ENCODE results near the gene HYPK. TPM values are rescaled to one million over a fixed set of nuclear protein-coding genes. Genes with fewer than 3 reads are reported as not detected.
A peak's percentile ranks its signal among the peaks of the same experiment; 100 is the strongest.

Gene HYPK
- total RNA-seq, 1 experiment from 2014 or later: 20.6 TPM

DNA sequence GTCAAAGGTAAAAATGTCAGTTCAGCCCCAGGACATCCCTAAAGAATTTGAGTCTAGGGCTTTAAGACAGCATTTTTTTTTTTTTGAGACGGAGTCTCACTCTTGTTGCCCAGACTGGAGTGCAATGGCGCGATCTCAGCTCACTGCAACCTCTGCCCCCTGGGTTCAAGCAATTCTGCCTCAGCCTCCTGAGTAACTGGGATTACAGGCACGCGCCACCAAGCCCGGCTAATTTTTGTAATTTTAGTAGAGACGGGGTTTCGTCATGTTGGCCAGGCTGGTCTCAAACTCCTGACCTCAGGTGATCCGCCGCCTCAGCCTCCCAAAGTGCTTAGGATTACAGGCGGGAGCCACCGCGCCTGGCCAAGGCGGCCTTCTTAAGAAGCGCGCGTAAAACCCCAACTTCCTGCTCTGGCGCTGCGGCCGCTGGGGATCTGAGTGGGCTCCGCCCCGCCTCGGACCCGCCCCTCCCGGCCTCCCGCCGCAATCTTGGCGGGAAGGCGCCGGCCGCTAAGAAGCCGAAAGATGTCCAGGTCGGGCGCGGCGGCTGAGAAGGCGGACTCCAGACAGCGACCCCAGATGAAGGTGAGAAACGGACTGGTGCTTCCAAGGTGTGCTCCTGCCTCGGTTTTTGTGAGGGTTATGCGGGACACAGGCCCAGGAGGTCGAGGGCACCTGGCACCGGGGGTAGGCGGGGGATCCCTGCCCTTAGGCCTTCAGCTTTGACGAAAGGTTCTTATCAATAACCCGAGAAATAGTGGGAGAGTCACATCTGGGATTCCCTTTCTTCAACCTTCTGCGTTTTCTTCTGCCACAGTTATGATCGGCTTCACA lies 26.3 kb downstream of the HYPK start, which contains the start of gene WDR76 (continued):
- TF ChIP-seq, protein P1, sequence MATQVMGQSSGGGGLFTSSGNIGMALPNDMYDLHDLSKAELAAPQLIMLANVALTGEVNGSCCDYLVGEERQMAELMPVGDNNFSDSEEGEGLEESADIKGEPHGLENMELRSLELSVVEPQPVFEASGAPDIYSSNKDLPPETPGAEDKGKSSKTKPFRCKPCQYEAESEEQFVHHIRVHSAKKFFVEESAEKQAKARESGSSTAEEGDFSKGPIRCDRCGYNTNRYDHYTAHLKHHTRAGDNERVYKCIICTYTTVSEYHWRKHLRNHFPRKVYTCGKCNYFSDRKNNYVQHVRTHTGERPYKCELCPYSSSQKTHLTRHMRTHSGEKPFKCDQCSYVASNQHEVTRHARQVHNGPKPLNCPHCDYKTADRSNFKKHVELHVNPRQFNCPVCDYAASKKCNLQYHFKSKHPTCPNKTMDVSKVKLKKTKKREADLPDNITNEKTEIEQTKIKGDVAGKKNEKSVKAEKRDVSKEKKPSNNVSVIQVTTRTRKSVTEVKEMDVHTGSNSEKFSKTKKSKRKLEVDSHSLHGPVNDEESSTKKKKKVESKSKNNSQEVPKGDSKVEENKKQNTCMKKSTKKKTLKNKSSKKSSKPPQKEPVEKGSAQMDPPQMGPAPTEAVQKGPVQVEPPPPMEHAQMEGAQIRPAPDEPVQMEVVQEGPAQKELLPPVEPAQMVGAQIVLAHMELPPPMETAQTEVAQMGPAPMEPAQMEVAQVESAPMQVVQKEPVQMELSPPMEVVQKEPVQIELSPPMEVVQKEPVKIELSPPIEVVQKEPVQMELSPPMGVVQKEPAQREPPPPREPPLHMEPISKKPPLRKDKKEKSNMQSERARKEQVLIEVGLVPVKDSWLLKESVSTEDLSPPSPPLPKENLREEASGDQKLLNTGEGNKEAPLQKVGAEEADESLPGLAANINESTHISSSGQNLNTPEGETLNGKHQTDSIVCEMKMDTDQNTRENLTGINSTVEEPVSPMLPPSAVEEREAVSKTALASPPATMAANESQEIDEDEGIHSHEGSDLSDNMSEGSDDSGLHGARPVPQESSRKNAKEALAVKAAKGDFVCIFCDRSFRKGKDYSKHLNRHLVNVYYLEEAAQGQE (IDR thresholded peaks at IDR 0.05; ENCODE audit: low read depth): no peak
- no peak for TF ChIP-seq CEBPB (IDR thresholded peaks at IDR 0.05; ENCODE audit: low read depth)
- no peak for TF ChIP-seq FOSL1 (IDR thresholded peaks at IDR 0.05; ENCODE audit: low read depth)

DNA sequence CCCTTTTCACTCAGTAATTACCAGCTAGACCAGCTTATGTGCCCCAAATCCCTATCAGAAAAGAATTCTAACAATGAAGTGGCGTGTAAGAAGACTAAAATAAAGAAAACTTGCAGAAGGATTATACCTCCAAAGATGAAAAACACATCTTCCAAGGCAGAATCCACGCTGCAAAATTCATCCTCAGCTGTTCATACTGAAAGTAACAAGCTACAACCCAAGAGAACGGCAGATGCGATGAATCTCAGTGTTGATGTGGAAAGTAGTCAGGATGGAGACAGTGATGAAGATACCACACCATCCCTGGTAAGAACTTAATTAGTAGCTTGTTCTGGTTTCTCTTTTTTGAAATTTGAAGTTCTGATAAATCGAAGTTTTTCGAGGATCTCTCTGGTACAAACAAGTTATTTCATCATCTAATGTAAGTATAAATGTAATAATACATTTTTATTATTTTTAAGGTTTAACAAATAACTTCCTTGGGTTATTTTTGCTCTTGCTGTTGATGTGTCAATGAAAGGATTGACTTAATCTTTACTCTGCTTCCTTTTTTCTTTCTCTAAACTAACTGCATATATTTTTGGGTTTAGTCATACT lies 27.8 kb downstream of the HYPK start:
- no TSS peak for BruUV-seq (replicated peaks)
- ATAC-seq (no peak), DNase-seq (ENCODE audit: low read depth, low spot score) (no peak)
- Histone ChIP-seq H3K9me2 (ENCODE audit: insufficient read depth) (no peaks in the 10 kb centered on the region), H3K4me2 (ENCODE audit: low read length) (peak overlapping the region; percentile 74; the same call in 1 of the 2 replicates), H4K20me1 (ENCODE audit: insufficient read depth) (no peaks in the 10 kb centered on the region), H3K36me3 (ENCODE audit: control insufficient read depth in 1 of 2, insufficient read depth in 2 of 2, low read length in 2 of 2) (peaks cover 3 to 21% of the 10 kb centered on the region in 2 experiments), H3K4me1 (ENCODE audit: control insufficient read depth in 1 of 2, insufficient read depth in 2 of 2, low read length in 2 of 2) (peaks cover 15 to 41% of the 10 kb centered on the region in 2 experiments), H3K27me3 (ENCODE audit: insufficient read depth, low read length) (no peaks in the 10 kb centered on the region), H2AFZ (ENCODE audit: low read depth, low read length, poor library complexity, severe bottlenecking) (no peak overlapping the region), H3K9ac (ENCODE audit: low read length) (peak overlapping the region; percentile 77), H3K79me2 (ENCODE audit: insufficient read depth, low read length) (peaks cover 76% of the 10 kb centered on the region), H3K9me3 (ENCODE audit: control insufficient read depth in 1 of 2, insufficient read depth in 1 of 2, low read depth in 1 of 2, low read length in 2 of 2) (no peaks in the 10 kb centered on the region), H3K27ac (ENCODE audit: low read depth, low read length) (no peak overlapping the region; the same call in 1 of the 2 replicates), H3K4me3 (replicated peaks in 1 of 2; ENCODE audit: low read depth in 1 of 2, low read length in 2 of 2) (peak overlapping the region in 1 of 2 experiments; percentile 64; a peak in 1 of 4 replicates)
- ChIA-PET CTCF (no interaction called here), RAD21 (ENCODE audit: low non-redundant PET in 1 of 2, low total read pairs in 2 of 2, uncharacterized antibody in 2 of 2, unreplicated experiment in 2 of 2) (no interaction called here), POLR2A (no interaction called here)
- intact Hi-C loops (cut with micrococcal nuclease): no loop called here
- no peak for TF ChIP-seq EZH2phosphoT487 (IDR thresholded peaks at IDR 0.05; ENCODE audit: borderline replicate concordance)
- TF ChIP-seq ZNF274 (IDR thresholded peaks at IDR 0.05; ENCODE audit: low read depth, low read length): no peak
- no peak for TF ChIP-seq CBX3 (IDR thresholded peaks at IDR 0.05; ENCODE audit: low read depth)
- TF ChIP-seq SP1 (IDR thresholded peaks at IDR 0.05; ENCODE audit: low read depth): no peak
- TF ChIP-seq POLR2A (IDR thresholded peaks at IDR 0.05; ENCODE audit: borderline replicate concordance, extremely low read depth, insufficient read depth, insufficient read length): no peak
- TF ChIP-seq TCF7L2 (IDR thresholded peaks at IDR 0.05; ENCODE audit: borderline replicate concordance, extremely low read depth, insufficient read depth, insufficient read length): no peak
- no peak for TF ChIP-seq ELF1 (IDR thresholded peaks at IDR 0.05; ENCODE audit: borderline replicate concordance, low read depth)
- TF ChIP-seq POLR2AphosphoS5 (IDR thresholded peaks at IDR 0.05; ENCODE audit: low read depth, low read length): no peak
- TF ChIP-seq, protein P2, sequence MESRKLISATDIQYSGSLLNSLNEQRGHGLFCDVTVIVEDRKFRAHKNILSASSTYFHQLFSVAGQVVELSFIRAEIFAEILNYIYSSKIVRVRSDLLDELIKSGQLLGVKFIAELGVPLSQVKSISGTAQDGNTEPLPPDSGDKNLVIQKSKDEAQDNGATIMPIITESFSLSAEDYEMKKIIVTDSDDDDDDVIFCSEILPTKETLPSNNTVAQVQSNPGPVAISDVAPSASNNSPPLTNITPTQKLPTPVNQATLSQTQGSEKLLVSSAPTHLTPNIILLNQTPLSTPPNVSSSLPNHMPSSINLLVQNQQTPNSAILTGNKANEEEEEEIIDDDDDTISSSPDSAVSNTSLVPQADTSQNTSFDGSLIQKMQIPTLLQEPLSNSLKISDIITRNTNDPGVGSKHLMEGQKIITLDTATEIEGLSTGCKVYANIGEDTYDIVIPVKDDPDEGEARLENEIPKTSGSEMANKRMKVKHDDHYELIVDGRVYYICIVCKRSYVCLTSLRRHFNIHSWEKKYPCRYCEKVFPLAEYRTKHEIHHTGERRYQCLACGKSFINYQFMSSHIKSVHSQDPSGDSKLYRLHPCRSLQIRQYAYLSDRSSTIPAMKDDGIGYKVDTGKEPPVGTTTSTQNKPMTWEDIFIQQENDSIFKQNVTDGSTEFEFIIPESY (IDR thresholded peaks at IDR 0.05; ENCODE audit: extremely low read depth, insufficient replicate concordance, low read length): no peak
- no peak for TF ChIP-seq SRF (IDR thresholded peaks at IDR 0.05; ENCODE audit: low read depth)
- TF ChIP-seq EGR1 (IDR thresholded peaks at IDR 0.05; ENCODE audit: low read depth): no peak
- no peak for TF ChIP-seq RAD21 (IDR thresholded peaks at IDR 0.05; ENCODE audit: low read depth)
- TF ChIP-seq, protein P3, sequence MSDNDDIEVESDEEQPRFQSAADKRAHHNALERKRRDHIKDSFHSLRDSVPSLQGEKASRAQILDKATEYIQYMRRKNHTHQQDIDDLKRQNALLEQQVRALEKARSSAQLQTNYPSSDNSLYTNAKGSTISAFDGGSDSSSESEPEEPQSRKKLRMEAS (IDR thresholded peaks at IDR 0.05): no peak
- no peak for TF ChIP-seq JUND (IDR thresholded peaks at IDR 0.05)
- TF ChIP-seq ZFX (IDR thresholded peaks at IDR 0.05): no peak
- no peak for TF ChIP-seq EZH2 (IDR thresholded peaks at IDR 0.05)
- TF ChIP-seq CEBPB (IDR thresholded peaks at IDR 0.05; ENCODE audit: low read depth): no peak

Data from HCT116 (cell line).